Stomach (tissue), 4 donors: ENCODE measurements around the gene SLC38A5.

Source experiments
- EP300 ChIP-seq: sonication (generic); formaldehyde crosslinking; IDR thresholded peaks from one replicate; pipeline ENCODE4 v1.6.1; 2017; ENCODE audit warnings: antibody characterized with exemption
- POLR2A ChIP-seq, 4 donors: fragments of 450-650 bp; IDR thresholded peaks; one replicate each; pipeline ENCODE4 v1.6.1; 2016; ENCODE audit warnings: antibody characterized with exemption in 4 of 4, control low read depth in 2 of 4, mild to moderate bottlenecking in 1 of 4, moderate library complexity in 1 of 4
- TF ChIP-seq, protein P1 (sequence below), 7 experiments: fragments of 450-650 bp in 4 of 7; fragments of 200-600 bp in 3 of 7; sonication (generic) in 3 of 7; IDR thresholded peaks; one replicate each; pipeline ENCODE4 v1.5.1; 2016 to 2019; ENCODE audit warnings: antibody characterized with exemption in 7 of 7, control low read depth in 2 of 7, mild to moderate bottlenecking in 1 of 7

DNA sequence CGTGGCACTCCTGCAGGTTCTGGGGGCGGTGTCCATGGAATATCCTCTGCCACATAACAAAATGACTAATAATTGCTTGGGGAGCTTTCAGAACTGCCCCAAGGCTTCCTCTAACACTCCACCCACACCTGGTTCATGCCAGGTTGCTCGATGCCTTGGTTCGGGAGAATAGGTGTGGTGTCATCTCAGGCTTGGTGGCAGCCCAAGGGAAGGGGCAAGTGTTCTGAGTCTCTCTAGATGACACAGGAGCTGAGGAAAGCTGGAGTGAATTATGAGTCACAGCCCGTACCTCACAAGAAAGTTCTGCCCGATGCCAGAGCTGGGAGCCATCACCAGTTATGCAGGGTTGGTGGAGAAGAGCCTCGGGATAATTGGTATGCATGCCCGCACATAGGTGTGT is 20.6 kb upstream of the SLC38A5 start:
- TF ChIP-seq, protein P1, sequence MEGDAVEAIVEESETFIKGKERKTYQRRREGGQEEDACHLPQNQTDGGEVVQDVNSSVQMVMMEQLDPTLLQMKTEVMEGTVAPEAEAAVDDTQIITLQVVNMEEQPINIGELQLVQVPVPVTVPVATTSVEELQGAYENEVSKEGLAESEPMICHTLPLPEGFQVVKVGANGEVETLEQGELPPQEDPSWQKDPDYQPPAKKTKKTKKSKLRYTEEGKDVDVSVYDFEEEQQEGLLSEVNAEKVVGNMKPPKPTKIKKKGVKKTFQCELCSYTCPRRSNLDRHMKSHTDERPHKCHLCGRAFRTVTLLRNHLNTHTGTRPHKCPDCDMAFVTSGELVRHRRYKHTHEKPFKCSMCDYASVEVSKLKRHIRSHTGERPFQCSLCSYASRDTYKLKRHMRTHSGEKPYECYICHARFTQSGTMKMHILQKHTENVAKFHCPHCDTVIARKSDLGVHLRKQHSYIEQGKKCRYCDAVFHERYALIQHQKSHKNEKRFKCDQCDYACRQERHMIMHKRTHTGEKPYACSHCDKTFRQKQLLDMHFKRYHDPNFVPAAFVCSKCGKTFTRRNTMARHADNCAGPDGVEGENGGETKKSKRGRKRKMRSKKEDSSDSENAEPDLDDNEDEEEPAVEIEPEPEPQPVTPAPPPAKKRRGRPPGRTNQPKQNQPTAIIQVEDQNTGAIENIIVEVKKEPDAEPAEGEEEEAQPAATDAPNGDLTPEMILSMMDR (IDR thresholded peaks at IDR 0.05) = no peak
- no peak for TF ChIP-seq EP300
- no peak for TF ChIP-seq POLR2A (IDR thresholded peaks at IDR 0.05)
